Measurements from ENCODE around the gene ATP23. TPM values are rescaled to one million over a fixed set of nuclear protein-coding genes. Genes with fewer than 3 reads are reported as not detected.

The ATP23 gene
- total RNA-seq, 1 donor from 2014 or later, result 8.0 TPM

DNA sequence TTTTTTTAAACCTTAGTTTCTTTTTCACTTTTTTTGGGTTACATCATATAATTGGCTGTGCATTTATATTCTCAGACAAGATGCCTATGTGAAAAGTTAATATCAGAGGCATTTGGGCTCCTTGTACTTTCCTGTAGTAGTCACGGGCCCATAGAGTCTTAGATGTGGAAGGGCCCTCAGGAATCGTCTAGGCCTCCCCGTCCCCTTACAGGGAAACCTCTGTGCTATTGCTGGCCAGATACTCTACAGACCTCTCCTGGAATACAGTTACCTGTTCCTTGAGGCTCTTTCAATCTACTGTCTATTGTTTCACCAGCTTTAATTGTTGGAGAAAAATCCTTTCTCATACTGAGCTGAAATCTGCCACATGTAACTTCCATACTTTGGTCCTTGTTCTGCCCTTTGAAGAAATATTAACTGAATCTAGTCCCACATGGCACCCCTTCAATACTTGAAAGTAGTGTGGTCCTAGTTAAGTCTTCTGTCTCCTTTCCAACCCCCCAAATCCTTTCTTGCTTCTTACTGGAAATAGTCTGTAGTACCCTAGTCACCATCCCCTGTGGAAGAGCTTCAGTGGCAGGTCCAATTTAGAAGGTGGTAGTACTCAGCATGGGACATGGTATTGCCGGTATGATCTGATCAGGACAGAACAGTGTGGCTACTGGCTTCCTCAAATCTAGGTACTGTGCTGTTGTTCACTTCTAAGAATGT, 3.1 kb downstream of the ATP23 start:
- peaks cover 4% of the 10 kb centered on the region for H3K27me3 Mint-ChIP-seq (ENCODE audit: low read depth)
- H3K9me3 Mint-ChIP-seq, result no peaks in the 10 kb centered on the region
- no peak for DNase-seq (ENCODE audit: low read depth, low spot score)
- peak overlapping the region; percentile 63 for H3K4me3 Mint-ChIP-seq
- TF ChIP-seq, protein P1, sequence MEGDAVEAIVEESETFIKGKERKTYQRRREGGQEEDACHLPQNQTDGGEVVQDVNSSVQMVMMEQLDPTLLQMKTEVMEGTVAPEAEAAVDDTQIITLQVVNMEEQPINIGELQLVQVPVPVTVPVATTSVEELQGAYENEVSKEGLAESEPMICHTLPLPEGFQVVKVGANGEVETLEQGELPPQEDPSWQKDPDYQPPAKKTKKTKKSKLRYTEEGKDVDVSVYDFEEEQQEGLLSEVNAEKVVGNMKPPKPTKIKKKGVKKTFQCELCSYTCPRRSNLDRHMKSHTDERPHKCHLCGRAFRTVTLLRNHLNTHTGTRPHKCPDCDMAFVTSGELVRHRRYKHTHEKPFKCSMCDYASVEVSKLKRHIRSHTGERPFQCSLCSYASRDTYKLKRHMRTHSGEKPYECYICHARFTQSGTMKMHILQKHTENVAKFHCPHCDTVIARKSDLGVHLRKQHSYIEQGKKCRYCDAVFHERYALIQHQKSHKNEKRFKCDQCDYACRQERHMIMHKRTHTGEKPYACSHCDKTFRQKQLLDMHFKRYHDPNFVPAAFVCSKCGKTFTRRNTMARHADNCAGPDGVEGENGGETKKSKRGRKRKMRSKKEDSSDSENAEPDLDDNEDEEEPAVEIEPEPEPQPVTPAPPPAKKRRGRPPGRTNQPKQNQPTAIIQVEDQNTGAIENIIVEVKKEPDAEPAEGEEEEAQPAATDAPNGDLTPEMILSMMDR (conservative IDR thresholded peaks at IDR 0.05), result no peak
- peaks cover 20% of the 10 kb centered on the region for H3K4me1 Mint-ChIP-seq
- H3K36me3 Mint-ChIP-seq (ENCODE audit: low read depth), result no peaks in the 10 kb centered on the region
- H3K27ac Mint-ChIP-seq (ENCODE audit: unreplicated experiment), result no peak overlapping the region

DNA sequence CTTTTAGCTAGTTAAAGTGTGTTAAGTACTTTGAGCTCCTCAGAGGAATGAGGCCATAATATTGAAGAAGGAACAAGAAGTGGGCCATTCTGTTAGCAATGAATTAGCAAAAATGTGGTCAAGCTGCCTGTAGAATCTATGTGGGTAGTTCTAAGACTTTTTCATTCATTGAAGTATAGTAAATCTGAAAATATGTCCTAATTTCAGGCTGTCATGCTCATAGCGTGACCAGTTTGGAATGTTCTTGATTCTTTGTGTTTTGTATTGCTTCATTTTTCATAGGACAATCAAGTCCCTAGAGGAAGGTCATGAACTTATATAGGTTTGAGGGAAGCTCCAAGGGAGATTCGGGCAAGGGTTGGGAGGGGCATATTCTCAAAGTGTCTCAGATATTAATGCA, 11.4 kb downstream of the ATP23 start:
- TF ChIP-seq, protein P1 (conservative IDR thresholded peaks at IDR 0.05), result no peak

DNA sequence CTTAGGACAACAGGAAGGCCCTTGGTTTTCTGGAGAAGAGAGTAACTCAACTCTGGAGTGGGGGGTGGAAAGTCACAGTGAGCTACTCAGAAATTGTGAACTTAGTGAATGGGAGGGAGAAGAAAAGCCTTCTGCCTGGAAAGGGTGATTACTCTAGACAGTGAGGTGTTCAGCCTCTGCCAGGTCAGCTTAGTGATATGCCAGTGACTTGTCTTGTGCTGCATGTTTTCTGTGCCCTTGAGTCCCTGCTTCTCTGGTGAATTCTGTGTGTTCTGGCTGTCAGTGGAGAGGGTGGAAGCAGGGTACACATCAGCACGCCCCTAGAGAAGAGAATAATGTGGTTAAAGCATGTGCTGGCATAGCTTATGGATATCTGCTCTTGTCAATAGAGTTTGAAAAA, 13.4 kb downstream of the ATP23 start:
- Mint-ChIP-seq H3K27ac (ENCODE audit: unreplicated experiment) (no peak overlapping the region), H3K4me3 (no peak overlapping the region), H3K27me3 (ENCODE audit: low read depth) (no peaks in the 10 kb centered on the region), H3K9me3 (peaks cover 7% of the 10 kb centered on the region), H3K36me3 (ENCODE audit: low read depth) (peaks cover 41% of the 10 kb centered on the region), H3K4me1 (no peaks in the 10 kb centered on the region)
- DNase-seq (ENCODE audit: low read depth, low spot score), result no peak
- TF ChIP-seq, protein P1 (conservative IDR thresholded peaks at IDR 0.05), result no peak

More for the DNA sequence above, 11.4 kb downstream of the ATP23 start:
- DNase-seq (ENCODE audit: low read depth, low spot score), result no peak
- Mint-ChIP-seq H3K4me3 (no peak overlapping the region), H3K4me1 (no peaks in the 10 kb centered on the region), H3K27ac (ENCODE audit: unreplicated experiment) (no peak overlapping the region), H3K27me3 (ENCODE audit: low read depth) (no peaks in the 10 kb centered on the region), H3K9me3 (no peaks in the 10 kb centered on the region), H3K36me3 (ENCODE audit: low read depth) (peaks cover 24% of the 10 kb centered on the region)

DNA sequence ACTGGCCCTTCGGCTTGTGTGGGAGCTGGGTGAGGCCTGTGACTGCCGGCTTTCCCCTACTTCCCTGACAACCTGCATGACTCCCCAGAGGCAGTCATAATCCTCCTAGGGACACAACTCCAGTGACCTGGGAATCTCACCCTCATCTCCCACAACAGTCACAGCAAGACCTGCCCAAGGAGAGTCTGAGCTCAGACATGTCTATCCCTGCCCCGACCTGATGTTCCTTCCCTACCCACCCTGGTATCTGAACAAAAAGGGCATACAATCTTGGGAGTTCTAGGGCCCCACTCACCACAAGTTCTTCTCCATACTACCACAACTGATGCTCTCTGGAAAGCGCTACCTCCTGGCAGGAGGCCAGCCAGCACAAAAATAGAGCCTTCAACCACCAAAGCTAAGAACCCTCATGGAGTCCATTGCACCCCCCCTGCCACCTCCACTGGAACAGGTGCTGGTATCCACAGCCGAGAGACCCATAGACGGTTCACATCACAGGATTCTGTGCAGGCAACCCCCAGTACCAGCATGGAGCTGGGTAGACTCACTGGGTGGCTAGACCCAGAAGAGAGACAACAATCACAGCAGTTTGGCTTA, 16.8 kb downstream of the ATP23 start:
- no peak for DNase-seq (ENCODE audit: low read depth, low spot score)
- Mint-ChIP-seq H3K4me1 (no peaks in the 10 kb centered on the region), H3K27me3 (ENCODE audit: low read depth) (no peaks in the 10 kb centered on the region), H3K4me3 (no peak overlapping the region), H3K9me3 (peaks cover 18% of the 10 kb centered on the region), H3K27ac (ENCODE audit: unreplicated experiment) (no peak overlapping the region), H3K36me3 (ENCODE audit: low read depth) (peaks cover 48% of the 10 kb centered on the region)
- TF ChIP-seq, protein P1 (conservative IDR thresholded peaks at IDR 0.05), result no peak

DNA sequence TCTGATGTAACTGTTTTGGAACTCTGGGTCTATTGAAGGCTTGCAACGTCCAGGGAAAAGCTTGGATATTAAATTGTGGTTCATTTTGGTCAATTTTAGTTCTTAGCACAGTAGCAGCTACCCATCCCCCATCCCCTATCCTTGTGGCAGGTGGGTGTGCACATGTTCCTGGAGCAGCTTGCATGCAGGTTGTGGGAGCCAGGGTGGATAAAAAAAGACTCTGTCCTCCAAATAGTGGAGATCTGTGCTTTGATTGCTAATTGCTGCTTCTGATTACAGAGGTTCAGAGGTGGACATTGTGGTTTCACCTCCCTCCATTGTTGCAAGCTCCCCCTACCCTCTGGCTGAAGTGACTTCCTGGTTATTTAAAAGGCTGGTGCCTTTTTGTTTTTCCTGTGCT, 23.1 kb downstream of the ATP23 start:
- no peak overlapping the region for H3K27ac Mint-ChIP-seq (ENCODE audit: unreplicated experiment)
- H3K27me3 Mint-ChIP-seq (ENCODE audit: low read depth), result no peaks in the 10 kb centered on the region
- no peak for DNase-seq (ENCODE audit: low read depth, low spot score)
- TF ChIP-seq, protein P1 (conservative IDR thresholded peaks at IDR 0.05), result no peak
- H3K4me3 Mint-ChIP-seq, result no peak overlapping the region
- H3K4me1 Mint-ChIP-seq, result no peaks in the 10 kb centered on the region
- peaks cover 21% of the 10 kb centered on the region for H3K36me3 Mint-ChIP-seq (ENCODE audit: low read depth)
- peaks cover 32% of the 10 kb centered on the region for H3K9me3 Mint-ChIP-seq

Data from neural crest cell (in vitro differentiated cells).